OCI-M1 (cell line): ENCODE data around the gene HERC6.
"Not testable (repeated sequence)": the region's sequence is repeated elsewhere in the genome, so short reads cannot be mapped to it uniquely, and the experiment has no call there.

Experiments used
- DNase-seq: peaks from one replicate; lab custom pipeline; 2025; lab: John Stamatoyannopoulos, UW

Gene HERC6

GRCh38 chr4:88390128-88390527, 11.5 kb downstream of the HERC6 start:
- no peak for DNase-seq

- no peak for DNase-seq
These were observed 13.1 kb downstream of the HERC6 start for GRCh38 chr4:88391703-88392102.

- DNase-seq = no peak
These were observed 18.0 kb downstream of the HERC6 start for GRCh38 chr4:88396681-88397080.

- DNase-seq = no peak
These were observed 19.7 kb downstream of the HERC6 start for GRCh38 chr4:88398381-88398780.

GRCh38 chr4:88409206-88409605, 30.6 kb downstream of the HERC6 start:
- peak; percentile 4 for DNase-seq

GRCh38 chr4:88409789-88410188, 31.1 kb downstream of the HERC6 start:
- no peak for DNase-seq

GRCh38 chr4:88411491-88412096, 32.9 kb downstream of the HERC6 start:
- DNase-seq = no peak

- DNase-seq = no peak
These were observed 35.1 kb downstream of the HERC6 start for GRCh38 chr4:88413801-88414200.

GRCh38 chr4:88414755-88415154, 36.1 kb downstream of the HERC6 start:
- no peak for DNase-seq

- DNase-seq = no peak
These were observed 37.3 kb downstream of the HERC6 start for GRCh38 chr4:88415982-88416381.

GRCh38 chr4:88418411-88418810, 39.8 kb downstream of the HERC6 start:
- DNase-seq = no peak

GRCh38 chr4:88419874-88420273, 41.2 kb downstream of the HERC6 start:
- no peak for DNase-seq

GRCh38 chr4:88420844-88421243, 42.2 kb downstream of the HERC6 start:
- DNase-seq = no peak

GRCh38 chr4:88422403-88422802, 43.8 kb downstream of the HERC6 start:
- DNase-seq = no peak

GRCh38 chr4:88429401-88429800, 50.7 kb downstream of the HERC6 start:
- DNase-seq = no peak

- DNase-seq = no peak
These were observed 57.5 kb downstream of the HERC6 start for GRCh38 chr4:88435987-88436693.

- DNase-seq = not testable (repeated sequence)
These were observed 59.2 kb downstream of the HERC6 start for GRCh38 chr4:88437873-88438272.

- DNase-seq = no peak
These were observed 60.6 kb downstream of the HERC6 start for GRCh38 chr4:88439161-88439760.

- no peak for DNase-seq
These were observed 61.5 kb downstream of the HERC6 start for GRCh38 chr4:88440146-88440545.

GRCh38 chr4:88441696-88442095, 63.0 kb downstream of the HERC6 start:
- no peak for DNase-seq

- peak; percentile 32 for DNase-seq
These were observed 64.1 kb downstream of the HERC6 start for GRCh38 chr4:88442689-88443191.

- DNase-seq = no peak
These were observed 64.8 kb downstream of the HERC6 start for GRCh38 chr4:88443486-88443885.

GRCh38 chr4:88445252-88445651, 66.6 kb downstream of the HERC6 start:
- DNase-seq = no peak
